ENCODE data around the gene KHDC4.
A peak's percentile ranks its signal among the peaks of the same experiment; 100 is the strongest.
"Not testable (repeated sequence)": the region's sequence is repeated elsewhere in the genome, so short reads cannot be mapped to it uniquely, and the experiment has no call there.

Gene KHDC4

GRCh38 chr1:155897746-155898145 lies 36.5 kb downstream of the KHDC4 start:
- no peak for DNase-seq

- DNase-seq, result not testable (repeated sequence)
Measured at GRCh38 chr1:155896476-155896875, 37.7 kb downstream of the KHDC4 start.

GRCh38 chr1:155895617-155896016 lies 38.6 kb downstream of the KHDC4 start:
- not testable (repeated sequence) for DNase-seq

- DNase-seq, result no peak
Measured at GRCh38 chr1:155893389-155894142, 40.6 kb downstream of the KHDC4 start.

- DNase-seq, result no peak
Measured at GRCh38 chr1:155892796-155893195, 41.4 kb downstream of the KHDC4 start.

- no peak for DNase-seq
Measured at GRCh38 chr1:155890251-155890650, 44.0 kb downstream of the KHDC4 start.

GRCh38 chr1:155889566-155889965 lies 44.6 kb downstream of the KHDC4 start:
- DNase-seq, result no peak

GRCh38 chr1:155888481-155888880 lies 45.7 kb downstream of the KHDC4 start:
- no peak for DNase-seq

GRCh38 chr1:155884982-155885381 lies 49.2 kb downstream of the KHDC4 start:
- DNase-seq, result no peak

GRCh38 chr1:155884031-155884960 lies 49.9 kb downstream of the KHDC4 start:
- no peak for DNase-seq

- no peak for DNase-seq
Measured at GRCh38 chr1:155882766-155883165, 51.4 kb downstream of the KHDC4 start.

- no peak for DNase-seq
Measured at GRCh38 chr1:155882235-155882634, 52.0 kb downstream of the KHDC4 start.

GRCh38 chr1:155880950-155881349 lies 53.3 kb downstream of the KHDC4 start:
- no peak for DNase-seq

GRCh38 chr1:155880251-155880650 lies 54.0 kb downstream of the KHDC4 start:
- DNase-seq, result no peak

GRCh38 chr1:155877945-155878344 lies 56.3 kb downstream of the KHDC4 start:
- DNase-seq, result no peak

GRCh38 chr1:155873860-155874259 lies 60.4 kb downstream of the KHDC4 start:
- DNase-seq, result peak; percentile 22

- DNase-seq, result no peak
Measured at GRCh38 chr1:155872527-155872926, 61.7 kb downstream of the KHDC4 start.

- DNase-seq, result peak; percentile 89
Measured at GRCh38 chr1:155871390-155871789, 62.8 kb downstream of the KHDC4 start.

GRCh38 chr1:155867766-155868165 lies 66.4 kb downstream of the KHDC4 start:
- no peak for DNase-seq

GRCh38 chr1:155864393-155864792 lies 69.8 kb downstream of the KHDC4 start:
- no peak for DNase-seq
